Activated CD4-positive, alpha-beta T cell treated with anti-CD3 and anti-CD28 coated beads for 24 hours (primary cell): ENCODE results near the gene TMEM196.
"Not testable (repeated sequence)": the region's sequence is repeated elsewhere in the genome, so short reads cannot be mapped to it uniquely, and the experiment has no call there.

ENCODE experiments used
- DNase-seq, 2 donors: peaks; one replicate each; pipeline ENCODE4 v3.0.0-alpha.2; 2020; ENCODE audit warnings: low read depth in 2 of 2

The TMEM196 gene

GRCh38 chr7:19707240-19707639 is 66.2 kb downstream of the TMEM196 start:
- DNase-seq = no peak

GRCh38 chr7:19705663-19706062 is 67.8 kb downstream of the TMEM196 start:
- DNase-seq = no peak

- no peak for DNase-seq
Measured at GRCh38 chr7:19701471-19701870, 71.9 kb downstream of the TMEM196 start.

GRCh38 chr7:19700936-19701335 is 72.5 kb downstream of the TMEM196 start:
- no peak for DNase-seq

- no peak for DNase-seq
Measured at GRCh38 chr7:19698331-19698730, 75.1 kb downstream of the TMEM196 start.

- no peak for DNase-seq
Measured at GRCh38 chr7:19696926-19697325, 76.5 kb downstream of the TMEM196 start.

GRCh38 chr7:19692111-19692828 is 81.1 kb downstream of the TMEM196 start:
- DNase-seq = no peak

GRCh38 chr7:19690736-19691135 is 82.7 kb downstream of the TMEM196 start:
- DNase-seq = no peak

GRCh38 chr7:19689130-19689529 is 84.3 kb downstream of the TMEM196 start:
- DNase-seq = not testable (repeated sequence)

GRCh38 chr7:19681596-19681995 is 91.8 kb downstream of the TMEM196 start:
- DNase-seq = no peak

GRCh38 chr7:19677180-19677579 is 96.2 kb downstream of the TMEM196 start:
- DNase-seq = no peak

GRCh38 chr7:19675816-19676215 is 97.6 kb downstream of the TMEM196 start:
- no peak for DNase-seq

- no peak for DNase-seq
Measured at GRCh38 chr7:19674266-19674960, 99.0 kb downstream of the TMEM196 start.

GRCh38 chr7:19670806-19671205 is 102.6 kb downstream of the TMEM196 start:
- no peak for DNase-seq
